ENCODE data around the gene MIGA1.
"Not testable (repeated sequence)": the region's sequence is repeated elsewhere in the genome, so short reads cannot be mapped to it uniquely, and the experiment has no call there.

Gene MIGA1

GRCh38 chr1:77850082-77850481, 70.6 kb downstream of the MIGA1 start:
- DNase-seq: no peak

GRCh38 chr1:77857552-77857951, 78.1 kb downstream of the MIGA1 start:
- DNase-seq: no peak

DNA sequence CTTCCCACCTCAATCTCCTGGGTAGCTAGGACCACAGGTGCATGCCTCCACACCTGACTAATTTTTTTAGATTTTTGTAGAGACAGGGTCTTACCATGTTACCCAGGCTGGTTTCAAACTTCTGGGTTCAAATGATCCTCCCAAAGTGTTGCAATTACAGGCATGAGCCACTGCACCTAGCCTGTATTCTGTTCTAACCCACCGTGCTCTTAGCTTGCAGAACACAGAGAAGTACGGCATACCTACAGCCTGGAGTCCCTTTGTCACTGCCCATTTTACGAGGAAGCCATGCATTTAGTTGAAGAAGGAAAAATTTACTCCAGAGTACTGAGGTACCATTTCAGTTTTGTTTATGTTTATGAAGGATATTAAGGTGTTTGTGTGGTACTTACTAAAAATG, 79.3 kb downstream of the MIGA1 start:
- no peak for DNase-seq

GRCh38 chr1:77859248-77859647, 79.8 kb downstream of the MIGA1 start:
- DNase-seq: no peak

DNA sequence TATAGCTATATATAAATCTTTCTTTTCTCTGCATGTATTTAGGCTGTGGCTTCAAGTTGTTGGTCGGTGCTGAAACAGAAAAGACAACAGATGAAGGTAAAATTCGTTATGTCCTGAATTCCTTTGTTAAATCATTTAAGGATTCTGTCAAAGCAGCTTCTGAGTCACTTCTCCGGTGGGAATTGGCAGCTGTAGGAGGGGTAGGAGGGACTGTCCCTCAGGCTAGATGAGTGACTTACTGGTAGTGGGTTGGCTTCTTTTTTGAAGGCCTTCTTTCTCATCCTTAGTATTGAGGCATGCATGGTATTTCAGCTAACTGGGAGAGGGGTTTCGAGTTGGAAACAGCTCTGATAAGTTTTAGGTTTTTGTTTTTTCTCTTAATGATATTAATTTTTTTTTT, 86.8 kb downstream of the MIGA1 start:
- DNase-seq: no peak

DNA sequence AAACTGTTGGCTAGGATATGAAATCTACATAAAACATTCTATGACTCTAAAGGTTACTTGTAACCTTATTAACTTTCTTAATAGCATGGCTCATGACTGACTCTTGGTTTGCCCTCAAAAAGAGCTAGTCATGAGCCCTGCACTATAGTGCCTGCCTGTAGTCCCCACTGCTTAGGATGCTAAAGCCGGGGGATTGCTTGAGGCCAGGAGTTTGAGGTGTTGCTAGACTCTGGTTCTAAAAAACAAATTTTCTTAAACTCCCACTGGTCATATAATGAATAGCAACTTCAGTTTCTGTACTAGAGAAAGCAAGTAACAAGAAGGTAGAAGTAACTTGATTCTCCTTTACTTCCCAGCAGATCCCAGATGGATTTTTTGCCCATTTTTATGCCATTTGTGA, 93.2 kb downstream of the MIGA1 start:
- no peak for DNase-seq

- DNase-seq: no peak
These were observed 94.0 kb downstream of the MIGA1 start for GRCh38 chr1:77873461-77873860.

- no peak for DNase-seq
These were observed 95.5 kb downstream of the MIGA1 start for GRCh38 chr1:77874804-77875445.

DNA sequence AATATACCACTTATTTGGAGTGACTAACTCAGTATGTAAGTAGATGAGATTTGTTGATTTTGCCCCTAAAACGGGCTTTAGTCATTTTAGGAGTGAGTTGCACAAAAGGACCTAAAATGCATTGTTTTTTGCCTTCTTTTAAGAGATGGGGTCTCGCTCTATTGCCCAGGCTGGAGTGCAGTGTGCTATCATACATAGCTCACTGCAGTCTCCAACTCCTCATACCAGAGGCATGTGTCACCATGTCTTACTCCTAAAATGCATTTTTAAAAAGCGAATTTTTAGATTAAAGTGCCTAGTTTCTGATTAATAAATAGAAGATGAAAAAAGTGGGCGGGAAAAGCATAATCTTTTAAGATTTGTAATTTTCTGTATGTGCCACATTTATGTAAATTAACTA, 97.4 kb downstream of the MIGA1 start:
- DNase-seq: no peak

- DNase-seq: no peak
These were observed 101.6 kb downstream of the MIGA1 start for GRCh38 chr1:77881061-77881460.

DNA sequence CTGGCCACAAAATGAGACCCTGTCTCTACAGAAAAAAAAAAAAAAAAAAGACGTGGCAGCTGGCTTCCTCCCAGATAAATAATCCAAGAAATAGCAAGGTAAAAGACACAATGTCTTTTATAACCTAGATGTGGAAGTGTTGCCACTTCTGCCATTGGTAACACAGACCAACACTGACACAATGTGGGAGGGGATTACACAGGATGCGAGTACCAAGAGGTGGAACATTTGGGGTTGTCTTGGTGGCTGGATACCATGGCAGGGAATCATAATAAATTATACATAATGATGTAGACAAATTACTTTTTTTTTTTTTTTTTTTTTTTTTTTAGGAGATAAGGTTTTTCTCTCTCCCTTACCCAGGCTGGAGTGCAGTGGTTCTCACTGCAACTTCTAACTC, 103.0 kb downstream of the MIGA1 start:
- no peak for DNase-seq

- DNase-seq: no peak
These were observed 108.8 kb downstream of the MIGA1 start, which contains the start of gene NEXN for GRCh38 chr1:77888081-77888780. Gene NEXN, plus strand, starts transcription at chr1:77888624. Its CDS starts 27,483 bp downstream, at chr1:77916107.

GRCh38 chr1:77888781-77889642, 109.6 kb downstream of the MIGA1 start:
- DNase-seq: no peak

- no peak for DNase-seq
These were observed 110.2 kb downstream of the MIGA1 start for GRCh38 chr1:77889671-77890070.

DNA sequence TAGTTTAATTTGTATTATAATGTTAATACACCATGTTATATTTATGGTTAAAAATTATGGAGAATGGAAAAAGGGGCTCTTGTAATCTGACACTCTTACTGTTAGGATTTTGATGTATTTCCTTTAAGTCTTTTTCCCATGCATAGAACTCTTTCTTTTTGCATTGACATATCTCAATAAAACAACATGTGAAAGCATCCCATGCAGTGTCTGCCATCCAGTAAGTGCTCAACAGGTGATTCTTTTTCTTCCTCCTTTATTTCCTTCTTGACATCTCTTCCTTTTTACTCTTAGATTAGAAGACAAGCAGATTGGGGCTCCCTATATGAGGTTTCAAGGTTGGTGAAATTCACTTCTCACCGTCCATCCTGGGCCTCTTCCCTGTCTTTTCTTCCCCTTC, 111.8 kb downstream of the MIGA1 start:
- no peak for DNase-seq

DNA sequence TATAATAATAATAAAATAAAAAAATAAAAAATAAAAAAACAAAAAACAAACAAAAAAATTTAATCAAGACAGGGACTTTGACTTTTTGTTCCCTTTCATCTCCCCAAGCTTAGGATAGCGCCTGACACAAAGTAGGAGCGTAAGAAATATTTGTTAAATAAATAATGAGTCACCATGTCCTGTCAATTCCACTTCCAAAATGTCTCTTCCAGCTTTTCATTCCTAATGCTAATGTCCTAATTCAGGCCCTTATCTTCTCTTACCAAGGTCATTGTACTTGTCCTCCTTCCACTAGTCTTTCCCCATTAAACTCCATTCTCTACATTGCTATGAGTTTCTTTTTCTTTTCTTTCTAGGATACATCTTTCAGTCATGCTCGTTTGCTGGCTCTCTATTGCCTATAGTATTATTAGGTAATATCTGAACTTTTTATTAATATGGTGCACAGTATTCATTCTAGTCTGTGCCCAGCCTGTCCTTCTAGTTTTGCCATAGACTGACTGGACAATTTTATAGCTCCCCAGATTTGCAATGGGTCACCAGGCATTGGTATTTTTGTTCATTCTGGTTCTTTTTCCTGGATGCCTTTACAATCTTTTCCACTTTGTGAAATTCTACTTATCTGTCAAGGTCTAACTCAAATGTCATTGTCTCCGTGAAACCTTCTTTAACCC, 120.3 kb downstream of the MIGA1 start:
- DNase-seq: no peak

DNA sequence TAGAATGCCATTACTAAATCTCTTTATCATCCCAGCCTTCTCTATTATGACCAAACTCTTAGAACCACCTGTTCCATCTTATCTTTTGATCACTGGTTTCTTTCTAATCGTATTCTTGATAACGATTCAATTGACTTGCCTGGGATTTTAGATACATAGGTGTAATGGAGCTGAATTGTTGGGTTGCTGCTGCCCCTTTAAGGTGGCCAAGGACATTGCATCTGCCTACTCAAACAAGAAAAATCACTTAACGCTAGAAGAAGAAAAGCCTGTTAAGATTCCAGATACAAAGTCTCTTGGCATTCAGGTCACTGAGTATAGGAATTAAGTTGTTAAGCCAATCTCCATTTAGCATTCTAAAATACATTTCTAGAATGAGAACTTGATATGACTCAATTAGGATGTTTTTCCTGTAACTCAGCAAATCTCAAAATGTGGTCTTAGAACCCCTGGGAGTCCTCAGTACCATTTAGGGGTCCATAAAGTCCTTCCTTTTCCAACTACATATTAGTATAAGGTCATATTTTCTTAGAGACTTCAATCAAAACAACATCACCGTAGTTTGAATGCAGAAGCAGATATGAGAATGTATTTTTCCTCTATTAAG, 121.3 kb downstream of the MIGA1 start:
- no peak for DNase-seq

GRCh38 chr1:77905603-77906002, 126.2 kb downstream of the MIGA1 start:
- no peak for DNase-seq

- DNase-seq: no peak
These were observed 126.6 kb downstream of the MIGA1 start for GRCh38 chr1:77906019-77906545.

- DNase-seq: no peak
These were observed 127.2 kb downstream of the MIGA1 start for GRCh38 chr1:77906624-77907023.

DNA sequence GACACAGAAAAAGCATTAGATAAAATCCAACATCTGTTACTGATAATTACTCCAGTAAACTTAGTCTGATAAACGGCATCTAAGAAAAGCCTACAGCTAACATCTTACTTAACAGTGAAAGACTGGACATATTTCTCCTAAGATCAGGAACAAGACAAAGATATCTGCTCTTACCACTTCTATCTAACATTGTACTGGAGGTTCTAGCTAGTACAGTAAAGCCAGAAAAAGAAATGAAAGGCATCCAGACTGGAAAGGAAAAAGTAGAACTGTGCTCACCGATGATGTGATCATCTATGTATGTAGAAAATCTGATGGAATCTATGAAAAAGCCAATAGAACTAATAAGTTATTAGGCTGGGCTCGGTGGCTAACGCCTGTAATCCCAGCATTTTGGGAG, 130.7 kb downstream of the MIGA1 start:
- no peak for DNase-seq

DNA sequence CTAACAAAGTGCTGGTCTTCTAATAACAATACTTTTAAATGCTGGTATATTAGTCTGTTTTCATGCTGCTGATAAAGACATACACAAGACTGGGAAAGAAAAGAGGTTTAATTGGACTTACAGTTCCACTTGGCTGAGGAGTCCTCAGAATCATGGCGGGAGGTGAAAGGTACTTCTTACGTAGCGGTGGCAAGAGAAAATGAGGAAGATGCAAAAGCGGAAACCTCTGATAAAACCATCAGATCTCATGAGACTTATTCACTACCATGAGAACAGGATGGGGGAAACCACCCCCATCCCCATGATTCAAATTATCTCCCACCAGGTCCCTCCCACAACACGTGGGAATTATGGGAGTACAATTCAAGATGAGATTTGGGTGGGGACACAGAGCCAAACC, 139.5 kb downstream of the MIGA1 start:
- not testable (repeated sequence) for DNase-seq

DNA sequence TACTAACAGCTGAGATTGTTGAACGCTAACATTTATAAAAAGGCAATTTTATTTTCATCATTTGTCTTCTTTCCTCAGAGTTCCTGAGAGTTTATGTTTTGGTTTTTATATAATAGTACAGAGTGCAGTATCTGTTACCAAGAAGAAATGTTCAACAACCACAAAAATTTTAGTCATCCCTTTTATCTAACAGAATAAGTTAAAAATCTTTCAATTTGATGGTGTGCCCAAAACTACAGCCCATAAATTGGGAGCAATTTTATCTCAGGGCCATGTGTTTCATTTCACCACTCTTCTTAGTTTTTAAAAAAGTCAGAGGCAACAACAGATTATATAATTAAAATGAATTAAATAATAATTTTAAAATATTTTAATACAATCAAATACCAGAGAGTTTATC, 146.1 kb downstream of the MIGA1 start:
- DNase-seq: no peak
